Astrocyte (in vitro differentiated cells and primary cell): Measurements from ENCODE around the gene HMGXB3.

Source experiments
- EZH2 ChIP-seq: IDR thresholded peaks from 2 replicates; pipeline ENCODE4 v1.6.1; 2012; ENCODE audit warnings: mild to moderate bottlenecking, low read length, inconsistent platforms; ENCODE audit not compliant: insufficient read depth
- TF ChIP-seq, protein P1 (sequence below): IDR thresholded peaks from 2 replicates; pipeline ENCODE4 v1.5.1; 2011; ENCODE audit warnings: low read depth, mild to moderate bottlenecking, inconsistent platforms, low read length, moderate library complexity; ENCODE audit not compliant: insufficient read depth

DNA sequence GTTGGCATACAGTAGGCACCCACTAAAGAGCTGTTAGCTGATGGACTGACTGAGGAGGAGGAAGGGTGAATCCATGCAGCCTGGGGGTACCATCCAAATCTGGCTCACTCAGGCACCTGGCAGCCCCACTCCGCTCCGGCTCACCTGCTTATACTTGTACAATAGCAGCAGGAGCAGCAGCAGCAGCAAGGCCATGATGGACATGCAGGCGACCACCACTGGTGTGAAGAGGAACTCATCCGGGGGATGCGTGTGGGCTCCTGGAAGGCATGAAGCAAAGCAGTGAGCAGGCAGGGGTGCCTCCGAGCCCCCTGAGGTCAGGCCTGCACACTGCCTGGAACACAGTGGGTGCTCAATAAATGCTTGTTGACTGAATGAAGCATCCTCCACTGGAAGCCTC lies 67.5 kb downstream of the HMGXB3 start:
- TF ChIP-seq, protein P1, sequence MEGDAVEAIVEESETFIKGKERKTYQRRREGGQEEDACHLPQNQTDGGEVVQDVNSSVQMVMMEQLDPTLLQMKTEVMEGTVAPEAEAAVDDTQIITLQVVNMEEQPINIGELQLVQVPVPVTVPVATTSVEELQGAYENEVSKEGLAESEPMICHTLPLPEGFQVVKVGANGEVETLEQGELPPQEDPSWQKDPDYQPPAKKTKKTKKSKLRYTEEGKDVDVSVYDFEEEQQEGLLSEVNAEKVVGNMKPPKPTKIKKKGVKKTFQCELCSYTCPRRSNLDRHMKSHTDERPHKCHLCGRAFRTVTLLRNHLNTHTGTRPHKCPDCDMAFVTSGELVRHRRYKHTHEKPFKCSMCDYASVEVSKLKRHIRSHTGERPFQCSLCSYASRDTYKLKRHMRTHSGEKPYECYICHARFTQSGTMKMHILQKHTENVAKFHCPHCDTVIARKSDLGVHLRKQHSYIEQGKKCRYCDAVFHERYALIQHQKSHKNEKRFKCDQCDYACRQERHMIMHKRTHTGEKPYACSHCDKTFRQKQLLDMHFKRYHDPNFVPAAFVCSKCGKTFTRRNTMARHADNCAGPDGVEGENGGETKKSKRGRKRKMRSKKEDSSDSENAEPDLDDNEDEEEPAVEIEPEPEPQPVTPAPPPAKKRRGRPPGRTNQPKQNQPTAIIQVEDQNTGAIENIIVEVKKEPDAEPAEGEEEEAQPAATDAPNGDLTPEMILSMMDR, result no peak
- TF ChIP-seq EZH2, result no peak
